ENCODE results near the gene TMEM260. TPM values are rescaled to one million over a fixed set of nuclear protein-coding genes. Genes with fewer than 3 reads are reported as not detected.

TMEM260 gene
- total and polyA plus RNA-seq, 2 donors (not counting 3 experiments of a cell fraction or from before 2014, with no cell fraction given) = 9.1 to 16.2 TPM

DNA sequence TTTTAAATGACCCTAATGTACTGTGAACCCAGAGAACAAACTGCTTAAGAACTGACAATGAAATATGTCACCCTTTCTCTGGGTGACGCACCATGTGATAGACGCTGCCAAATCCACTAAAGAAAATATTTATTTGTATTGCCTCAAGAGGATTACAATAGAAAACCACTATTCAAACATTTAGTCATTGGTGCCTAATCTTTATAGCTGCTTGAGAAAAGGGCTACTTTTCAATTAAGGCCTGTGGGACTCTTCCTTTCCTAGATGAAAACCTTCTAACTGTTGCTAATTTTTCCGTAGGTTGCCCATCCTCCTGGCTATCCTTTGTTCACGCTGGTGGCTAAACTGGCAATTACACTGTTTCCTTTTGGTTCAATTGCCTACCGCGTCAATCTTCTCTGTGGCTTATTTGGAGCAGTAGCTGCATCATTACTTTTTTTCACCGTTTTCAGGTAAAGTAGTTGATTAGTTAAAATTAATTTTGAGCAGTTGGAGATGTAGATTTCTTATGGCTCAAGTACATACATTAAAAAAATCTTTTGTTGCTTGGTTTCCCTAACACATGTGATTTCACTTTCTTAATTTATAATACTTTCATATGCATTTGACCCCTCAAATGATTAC lies 6.0 kb downstream of the TMEM260 start:
- H3K4me3 ChIP-seq (replicated peaks in 1 of 3; ENCODE audit: insufficient read depth in 1 of 3, low read depth in 1 of 3, low read length in 3 of 3) = no peak overlapping the region
- POLR2A ChIA-PET = no interaction called here
- no peak for TF ChIP-seq POLR2A (IDR thresholded peaks at IDR 0.05; ENCODE audit: low read depth, low read length)
- no peak for TF ChIP-seq POLR2AphosphoS5 (IDR thresholded peaks at IDR 0.05; ENCODE audit: insufficient read depth, low read depth, low read length)
- TF ChIP-seq, protein P1, sequence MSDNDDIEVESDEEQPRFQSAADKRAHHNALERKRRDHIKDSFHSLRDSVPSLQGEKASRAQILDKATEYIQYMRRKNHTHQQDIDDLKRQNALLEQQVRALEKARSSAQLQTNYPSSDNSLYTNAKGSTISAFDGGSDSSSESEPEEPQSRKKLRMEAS (IDR thresholded peaks at IDR 0.05; ENCODE audit: insufficient read depth, insufficient read length) = no peak
- TF ChIP-seq, protein P2, sequence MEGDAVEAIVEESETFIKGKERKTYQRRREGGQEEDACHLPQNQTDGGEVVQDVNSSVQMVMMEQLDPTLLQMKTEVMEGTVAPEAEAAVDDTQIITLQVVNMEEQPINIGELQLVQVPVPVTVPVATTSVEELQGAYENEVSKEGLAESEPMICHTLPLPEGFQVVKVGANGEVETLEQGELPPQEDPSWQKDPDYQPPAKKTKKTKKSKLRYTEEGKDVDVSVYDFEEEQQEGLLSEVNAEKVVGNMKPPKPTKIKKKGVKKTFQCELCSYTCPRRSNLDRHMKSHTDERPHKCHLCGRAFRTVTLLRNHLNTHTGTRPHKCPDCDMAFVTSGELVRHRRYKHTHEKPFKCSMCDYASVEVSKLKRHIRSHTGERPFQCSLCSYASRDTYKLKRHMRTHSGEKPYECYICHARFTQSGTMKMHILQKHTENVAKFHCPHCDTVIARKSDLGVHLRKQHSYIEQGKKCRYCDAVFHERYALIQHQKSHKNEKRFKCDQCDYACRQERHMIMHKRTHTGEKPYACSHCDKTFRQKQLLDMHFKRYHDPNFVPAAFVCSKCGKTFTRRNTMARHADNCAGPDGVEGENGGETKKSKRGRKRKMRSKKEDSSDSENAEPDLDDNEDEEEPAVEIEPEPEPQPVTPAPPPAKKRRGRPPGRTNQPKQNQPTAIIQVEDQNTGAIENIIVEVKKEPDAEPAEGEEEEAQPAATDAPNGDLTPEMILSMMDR (IDR thresholded peaks at IDR 0.05; ENCODE audit: extremely low read depth in 1 of 2, insufficient read depth in 1 of 2, low read depth in 1 of 2, low read length in 2 of 2) = no peak
- no peak for TF ChIP-seq FOS (IDR thresholded peaks at IDR 0.05; ENCODE audit: borderline replicate concordance, insufficient read depth, low read length)
- TF ChIP-seq GATA2 (IDR thresholded peaks at IDR 0.05; ENCODE audit: insufficient read depth, insufficient read length, low read depth, low read length) = no peak
- peaks cover 6% of the 10 kb centered on the region for H3K4me1 ChIP-seq (ENCODE audit: control insufficient read depth, extremely low read depth, insufficient read depth, low read length)
- no peaks in the 10 kb centered on the region for H3K9me1 ChIP-seq (replicated peaks; ENCODE audit: control insufficient read depth, extremely low read depth, insufficient read depth, low read length)
- H3K27ac ChIP-seq (ENCODE audit: insufficient read depth, low read depth, low read length) = no peak overlapping the region
- H3K9ac ChIP-seq (replicated peaks; ENCODE audit: extremely low read depth, insufficient read depth, low read length) = no peak overlapping the region
- intact Hi-C loops (cut with micrococcal nuclease) (no loop called here), dilution Hi-C loops (cut with MboI; ENCODE audit: extremely low pct_ligation_motif_present, low sequenced_read_pairs) (no loop called here)
- no peaks in the 10 kb centered on the region for H3K9me3 ChIP-seq (replicated peaks; ENCODE audit: control insufficient read depth, insufficient read depth, low read length)
- CTCF ChIA-PET = no interaction called here
- H3K4me2 ChIP-seq (ENCODE audit: insufficient read depth, low read length) = no peak overlapping the region
- H4K20me1 ChIP-seq (replicated peaks; ENCODE audit: control insufficient read depth, extremely low read depth, insufficient read depth, low read length) = no peaks in the 10 kb centered on the region
- peaks cover 13% of the 10 kb centered on the region for H3K79me2 ChIP-seq (ENCODE audit: control insufficient read depth, insufficient read depth, low read length)
- BruUV-seq (replicated peaks) = no TSS peak
- FAIRE-seq = no peak
- no peaks in the 10 kb centered on the region for H3K36me3 ChIP-seq (ENCODE audit: control insufficient read depth in 2 of 2, extremely low read depth in 1 of 2, insufficient read depth in 2 of 2, low read length in 2 of 2)
- DNase-seq (ENCODE audit: low read depth, low spot score) = no peak
- no peak overlapping the region for H2AFZ ChIP-seq (ENCODE audit: low read depth, low read length)
- H3K27me3 ChIP-seq (ENCODE audit: control insufficient read depth in 2 of 2, insufficient read depth in 2 of 2, low read length in 2 of 2) = no peaks in the 10 kb centered on the region
